Prostate gland (tissue), 2 donors: Measurements from ENCODE around the gene ATP6V1G2. TPM values are rescaled to one million over a fixed set of nuclear protein-coding genes. Genes with fewer than 3 reads are reported as not detected.
"Not testable (repeated sequence)": the region's sequence is repeated elsewhere in the genome, so short reads cannot be mapped to it uniquely, and the experiment has no call there.

Experiments
- DNase-seq: peaks from one replicate; pipeline ENCODE4 v3.0.0-alpha.2; 2019; ENCODE audit warnings: low spot score
- H3K27ac ChIP-seq, 2 donors: fragments of 200-600 bp; sonication (generic); 2 replicates each; pipeline ENCODE4 v1.5.1; 2017 to 2019
- H3K27me3 ChIP-seq: fragments of 200-600 bp; sonication (generic); replicated peaks from 2 replicates; pipeline ENCODE4 v1.5.1; 2019; ENCODE audit not compliant: insufficient read depth
- H3K36me3 ChIP-seq, 2 donors: fragments of 200-600 bp; sonication (generic); 1 replicate in 1 of 2; 2 replicates in 1 of 2; pipeline versions ENCODE4 v1.5.1 to v1.8.1; 2017 to 2019
- H3K4me1 ChIP-seq: fragments of 200-600 bp; sonication (generic); replicated peaks from 2 replicates; pipeline ENCODE4 v1.5.1; 2019
- H3K4me3 ChIP-seq, 2 donors: fragments of 200-600 bp; sonication (generic); 2 replicates each; pipeline ENCODE4 v1.5.1; 2017 to 2019
- H3K9me3 ChIP-seq: fragments of 200-600 bp; sonication (generic); 2 replicates; pipeline ENCODE4 v1.5.1; 2017
- POLR2A ChIP-seq: fragments of 450-650 bp; IDR thresholded peaks from one replicate; pipeline ENCODE4 v1.6.1; 2016; ENCODE audit warnings: antibody characterized with exemption, mild to moderate bottlenecking
- POLR2AphosphoS5 ChIP-seq: sonication (generic); formaldehyde crosslinking; IDR thresholded peaks from one replicate; pipeline ENCODE4 v1.6.1; 2017; ENCODE audit warnings: antibody characterized with exemption
- WGBS: methylation state at CpG from one replicate; pipeline ENCODE4 v1.1.5; 2018; 5-methylcytosine and 5-hydroxymethylcytosine counted together
- intact Hi-C: fragments of 100-400 bp; cut with DNase I; formaldehyde crosslinking; loops from one replicate; pipeline ENCODE4 v1.14.2; 2022
- total RNA-seq, 2 donors: library from RNA; depleted of rRNA; stranded (reverse); fragments of >200 nt; gene quantifications; one replicate each; pipeline ENCODE4 v1.1.0, GENCODE V29; 2016
- TF ChIP-seq, protein P1 (sequence below), 4 experiments: fragments of 200-600 bp in 2 of 4; fragments of 450-650 bp in 2 of 4; sonication (generic) in 2 of 4; IDR thresholded peaks; 1 replicate in 3 of 4; 2 replicates in 1 of 4; pipeline ENCODE4 v1.5.1; 2016 to 2019; ENCODE audit warnings: antibody characterized with exemption in 4 of 4, mild to moderate bottlenecking in 2 of 4, moderate library complexity in 2 of 4

The ATP6V1G2 gene
- total RNA-seq, 2 donors from 2014 or later, result 0.36 to 0.74 TPM

DNA sequence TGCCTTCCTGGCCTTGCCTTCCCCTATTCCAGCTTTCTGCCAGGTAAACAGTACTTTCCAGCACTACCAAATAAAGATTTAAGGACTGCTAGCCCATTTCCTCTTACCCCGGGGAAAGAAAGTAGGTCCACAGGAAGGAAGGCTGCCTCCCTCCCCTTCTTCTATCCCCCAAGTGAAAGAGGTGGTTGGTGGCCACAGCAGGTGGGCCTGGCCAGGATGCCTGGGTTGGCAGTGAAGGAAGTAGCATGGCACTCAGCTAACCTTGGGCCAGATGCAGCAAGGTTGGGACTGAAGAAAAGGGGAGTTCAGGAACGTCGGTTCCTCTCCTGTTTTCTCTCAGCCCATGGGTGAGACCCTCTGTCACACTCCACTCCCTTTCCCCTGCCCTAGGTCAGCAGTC is 9.9 kb upstream of the ATP6V1G2 start:
- no peaks in the 10 kb centered on the region for H3K27me3 ChIP-seq
- TF ChIP-seq POLR2A (no peak), POLR2AphosphoS5 (no peak)
- TF ChIP-seq, protein P1, sequence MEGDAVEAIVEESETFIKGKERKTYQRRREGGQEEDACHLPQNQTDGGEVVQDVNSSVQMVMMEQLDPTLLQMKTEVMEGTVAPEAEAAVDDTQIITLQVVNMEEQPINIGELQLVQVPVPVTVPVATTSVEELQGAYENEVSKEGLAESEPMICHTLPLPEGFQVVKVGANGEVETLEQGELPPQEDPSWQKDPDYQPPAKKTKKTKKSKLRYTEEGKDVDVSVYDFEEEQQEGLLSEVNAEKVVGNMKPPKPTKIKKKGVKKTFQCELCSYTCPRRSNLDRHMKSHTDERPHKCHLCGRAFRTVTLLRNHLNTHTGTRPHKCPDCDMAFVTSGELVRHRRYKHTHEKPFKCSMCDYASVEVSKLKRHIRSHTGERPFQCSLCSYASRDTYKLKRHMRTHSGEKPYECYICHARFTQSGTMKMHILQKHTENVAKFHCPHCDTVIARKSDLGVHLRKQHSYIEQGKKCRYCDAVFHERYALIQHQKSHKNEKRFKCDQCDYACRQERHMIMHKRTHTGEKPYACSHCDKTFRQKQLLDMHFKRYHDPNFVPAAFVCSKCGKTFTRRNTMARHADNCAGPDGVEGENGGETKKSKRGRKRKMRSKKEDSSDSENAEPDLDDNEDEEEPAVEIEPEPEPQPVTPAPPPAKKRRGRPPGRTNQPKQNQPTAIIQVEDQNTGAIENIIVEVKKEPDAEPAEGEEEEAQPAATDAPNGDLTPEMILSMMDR (IDR thresholded peaks at IDR 0.05), result no peak
- DNase-seq, result no peak
- 68% methylated on average over 3 of the region's 3 CpGs for WGBS
- no peaks in the 10 kb centered on the region for H3K4me1 ChIP-seq
- H3K36me3 ChIP-seq, result peaks cover 5 to 9% of the 10 kb centered on the region in 2 donors
- no peak overlapping the region for H3K27ac ChIP-seq
- intact Hi-C loops, result no loop called here
- no peak overlapping the region for H3K4me3 ChIP-seq
- H3K9me3 ChIP-seq, result no peaks in the 10 kb centered on the region

DNA sequence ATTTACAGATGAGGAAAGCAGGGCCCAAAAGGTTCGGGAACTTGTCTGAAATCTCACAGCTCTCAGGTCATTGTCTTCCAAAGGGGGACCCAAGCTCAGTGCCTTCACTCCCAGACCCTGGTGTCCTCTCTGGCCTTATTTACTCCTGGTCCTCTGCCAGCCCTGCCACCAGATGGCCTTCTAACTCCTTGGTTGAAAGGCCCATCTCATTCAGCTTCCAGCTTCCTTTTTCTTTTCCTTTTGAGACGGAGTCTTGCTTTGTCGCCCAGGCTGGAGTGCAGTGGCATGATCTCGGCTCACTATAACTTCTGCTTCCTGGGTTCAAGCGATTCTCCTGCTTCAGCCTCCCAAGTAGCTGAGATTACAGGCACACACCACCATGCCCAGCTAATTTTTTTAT is 5.0 kb upstream of the ATP6V1G2 start:
- H3K9me3 ChIP-seq, DNase-seq, intact Hi-C loops, H3K27me3 ChIP-seq, H3K27ac ChIP-seq, H3K4me1 ChIP-seq, H3K4me3 ChIP-seq, H3K36me3 ChIP-seq: not testable (repeated sequence)
- WGBS, result 55% methylated on average over 5 of the region's 5 CpGs
- TF ChIP-seq, protein P1 (IDR thresholded peaks at IDR 0.05), result peak in 2 of 4 experiments; percentile 38

GRCh38 chr6:31548544-31548873 is 2.1 kb upstream of the ATP6V1G2 start:
- no peaks in the 10 kb centered on the region for H3K9me3 ChIP-seq
- peak overlapping the region in 1 of 2 donors; percentile 43 for H3K4me3 ChIP-seq
- peaks cover 6% of the 10 kb centered on the region for H3K4me1 ChIP-seq
- H3K27ac ChIP-seq, result peak overlapping the region in 1 of 2 donors; percentile 81
- no peaks in the 10 kb centered on the region for H3K27me3 ChIP-seq
- WGBS, result 85% methylated on average over 2 of the region's 2 CpGs
- H3K36me3 ChIP-seq, result no peaks in the 10 kb centered on the region
- DNase-seq, result no peak
- TF ChIP-seq POLR2A (no peak), POLR2AphosphoS5 (no peak)
- TF ChIP-seq, protein P1 (IDR thresholded peaks at IDR 0.05), result no peak
- intact Hi-C loops, result no loop called here

DNA sequence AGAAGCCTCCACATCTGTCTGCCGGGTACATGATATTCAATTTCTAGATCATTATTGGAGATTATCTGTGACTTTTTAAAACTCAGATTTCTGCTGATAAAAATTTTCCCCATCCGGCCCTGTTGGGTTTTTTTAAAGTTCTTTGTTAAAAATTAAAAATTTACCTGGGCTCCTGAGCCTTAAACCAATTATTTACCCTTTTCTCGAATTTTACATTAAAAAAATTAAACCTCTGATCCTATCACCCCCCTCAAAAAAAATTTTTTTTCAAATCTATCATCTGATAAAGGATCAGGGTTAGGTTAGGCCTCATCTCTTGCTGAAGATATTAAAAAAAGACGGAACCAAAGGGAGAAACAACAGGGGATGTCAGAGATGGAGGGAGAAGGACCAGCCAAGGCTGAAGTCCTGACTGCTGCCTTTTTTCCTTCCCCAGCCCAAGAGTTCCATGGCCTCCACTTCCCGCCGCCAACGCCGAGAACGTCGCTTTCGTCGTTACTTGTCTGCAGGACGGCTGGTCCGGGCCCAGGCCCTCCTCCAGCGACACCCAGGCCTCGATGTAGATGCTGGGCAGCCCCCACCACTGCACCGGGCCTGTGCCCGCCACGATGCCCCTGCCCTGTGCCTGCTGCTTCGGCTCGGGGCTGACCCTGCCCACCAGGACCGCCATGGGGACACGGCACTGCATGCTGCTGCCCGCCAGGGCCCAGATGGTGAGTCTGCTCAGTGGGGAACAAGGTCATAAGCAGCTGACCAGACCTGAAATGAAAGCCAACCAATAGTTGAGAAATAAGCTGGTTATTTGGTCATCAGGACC is 1.5 kb upstream of the ATP6V1G2 start:
- intact Hi-C loops, result no loop called here
- peak overlapping the region; percentile 35 to 43 for H3K4me3 ChIP-seq

More for the DNA sequence above, 1.5 kb upstream of the ATP6V1G2 start:
- peak overlapping the region; percentile 81 to 90 for H3K27ac ChIP-seq
- peaks cover 6% of the 10 kb centered on the region for H3K4me1 ChIP-seq
- WGBS, result 70% methylated on average over 24 of the region's 24 CpGs
- no peaks in the 10 kb centered on the region for H3K9me3 ChIP-seq
- H3K36me3 ChIP-seq, result no peaks in the 10 kb centered on the region
- TF ChIP-seq, protein P1 (IDR thresholded peaks at IDR 0.05), result no peak
- TF ChIP-seq POLR2A (no peak), POLR2AphosphoS5 (no peak)
- DNase-seq, result no peak
- H3K27me3 ChIP-seq, result no peaks in the 10 kb centered on the region
